ENCODE results near the gene RIPK3.
"Not testable (repeated sequence)": the region's sequence is repeated elsewhere in the genome, so short reads cannot be mapped to it uniquely, and the experiment has no call there.

RIPK3 gene

DNA sequence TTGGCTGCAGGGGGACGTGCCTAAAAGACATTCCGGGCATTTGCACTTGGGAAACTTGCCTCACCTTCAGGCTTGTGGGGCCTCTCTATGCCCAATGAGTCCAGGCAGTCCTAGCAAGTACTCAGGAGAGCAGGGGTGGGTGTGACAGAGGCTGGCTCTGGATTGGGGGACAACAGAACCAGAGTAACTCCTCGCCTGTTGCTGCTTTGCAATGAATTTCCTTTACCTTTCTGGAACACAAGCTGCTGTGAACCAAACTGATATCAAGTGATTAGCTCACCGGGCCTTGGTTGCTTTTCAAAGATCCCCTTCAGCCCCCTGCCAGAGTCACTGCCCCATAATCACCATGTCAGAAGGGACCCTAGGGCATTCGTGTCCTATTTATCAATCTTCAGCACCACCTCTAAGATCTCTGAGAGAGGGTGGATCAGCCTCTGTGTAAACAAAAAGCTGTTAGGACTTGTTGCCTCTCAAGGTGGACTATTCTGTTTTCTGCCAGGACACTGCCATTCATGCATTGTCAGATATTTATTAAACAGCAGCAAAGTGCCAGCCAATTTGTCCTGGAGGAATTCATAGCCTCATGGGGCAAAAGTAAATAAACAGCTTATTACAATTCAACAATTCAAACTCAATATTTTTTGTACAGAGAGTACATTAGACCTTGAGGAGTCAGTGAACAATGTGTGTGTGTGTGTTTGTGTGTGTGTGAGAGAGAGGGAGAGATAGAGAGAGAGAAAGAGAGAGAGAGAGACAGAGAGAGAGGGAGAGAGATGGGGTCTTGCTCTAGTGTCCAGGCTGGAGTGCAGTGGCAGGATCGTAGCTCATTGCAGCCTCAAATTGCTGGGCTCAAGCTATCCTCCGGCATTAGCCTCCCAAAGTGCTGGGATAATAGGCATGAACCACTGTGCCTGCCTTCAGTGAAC, 39.5 kb upstream of the RIPK3 start:
- Histone ChIP-seq H3K4me3 (ENCODE audit: low read length) (no peak overlapping the region), H3K9ac (ENCODE audit: low read depth, low read length) (no peak overlapping the region), H3K27me3 (ENCODE audit: control insufficient read depth, insufficient read depth, low read length) (peaks cover 4% of the 10 kb centered on the region), H3K4me2 (ENCODE audit: low read length) (no peak overlapping the region), H3K4me1 (ENCODE audit: control insufficient read depth, insufficient read depth, low read length) (no peaks in the 10 kb centered on the region), H3K36me3 (ENCODE audit: insufficient read depth, low read length) (peaks cover 28% of the 10 kb centered on the region), H3K9me3 (replicated peaks; ENCODE audit: low read length) (no peaks in the 10 kb centered on the region)

DNA sequence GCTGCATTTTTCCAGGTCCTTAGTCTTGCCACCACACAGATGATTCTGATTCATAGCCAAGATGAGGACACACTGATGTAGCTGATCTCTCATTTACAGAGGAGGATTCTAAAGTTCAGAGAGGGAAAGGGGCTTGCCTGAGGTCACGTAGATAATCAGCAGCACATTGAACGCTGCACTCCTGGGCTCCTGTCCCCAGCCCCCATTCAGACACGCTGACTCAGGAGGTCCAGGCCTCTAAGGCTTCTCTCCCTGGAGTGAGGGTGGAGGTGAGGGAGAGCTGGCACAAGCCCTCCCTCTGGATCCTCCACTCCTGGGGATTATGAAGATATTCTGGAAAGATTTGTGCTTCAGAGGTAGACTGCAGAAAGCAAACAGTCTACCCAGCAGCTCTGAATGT, 38.5 kb upstream of the RIPK3 start:
- Histone ChIP-seq H3K4me1 (ENCODE audit: control insufficient read depth, insufficient read depth, low read length) (no peaks in the 10 kb centered on the region), H3K9ac (ENCODE audit: low read depth, low read length) (no peak overlapping the region), H3K27me3 (ENCODE audit: control insufficient read depth, insufficient read depth, low read length) (no peaks in the 10 kb centered on the region), H3K4me3 (ENCODE audit: low read length) (no peak overlapping the region), H3K9me3 (replicated peaks; ENCODE audit: low read length) (no peaks in the 10 kb centered on the region), H3K36me3 (ENCODE audit: insufficient read depth, low read length) (peaks cover 35% of the 10 kb centered on the region), H3K4me2 (ENCODE audit: low read length) (no peak overlapping the region)

DNA sequence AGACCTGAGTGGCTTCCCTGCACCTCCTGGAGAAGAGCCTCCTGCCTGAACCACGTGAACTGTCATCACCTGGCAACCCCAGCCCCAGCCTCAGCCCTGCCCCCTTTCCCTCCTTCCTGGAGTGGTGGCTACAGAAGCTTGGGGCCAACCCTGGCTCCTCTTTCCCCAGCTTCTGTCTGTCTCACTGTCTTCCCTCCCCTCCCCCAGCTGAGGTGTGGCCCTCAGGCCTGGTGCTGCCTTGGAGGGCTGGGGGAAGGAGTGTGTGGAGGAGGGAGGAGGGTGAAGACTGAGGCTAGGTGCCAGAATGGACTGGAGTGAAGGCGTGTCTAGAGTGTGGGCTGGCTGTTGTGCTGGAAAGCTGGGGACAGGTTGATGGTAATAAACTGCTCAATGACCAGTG, 37.9 kb upstream of the RIPK3 start:
- no peaks in the 10 kb centered on the region for H3K4me1 ChIP-seq (ENCODE audit: control insufficient read depth, insufficient read depth, low read length)
- peaks cover 36% of the 10 kb centered on the region for H3K36me3 ChIP-seq (ENCODE audit: insufficient read depth, low read length)
- no peaks in the 10 kb centered on the region for H3K9me3 ChIP-seq (replicated peaks; ENCODE audit: low read length)
- no peak overlapping the region for H3K9ac ChIP-seq (ENCODE audit: low read depth, low read length)
- no peak overlapping the region for H3K4me2 ChIP-seq (ENCODE audit: low read length)
- no peaks in the 10 kb centered on the region for H3K27me3 ChIP-seq (ENCODE audit: control insufficient read depth, insufficient read depth, low read length)
- H3K4me3 ChIP-seq (ENCODE audit: low read length): no peak overlapping the region

GRCh38 chr14:24377126-24377525, 37.3 kb upstream of the RIPK3 start:
- Histone ChIP-seq H3K9ac (ENCODE audit: low read depth, low read length) (no peak overlapping the region), H3K9me3 (replicated peaks; ENCODE audit: low read length) (no peaks in the 10 kb centered on the region), H3K27me3 (ENCODE audit: control insufficient read depth, insufficient read depth, low read length) (no peaks in the 10 kb centered on the region), H3K4me1 (ENCODE audit: control insufficient read depth, insufficient read depth, low read length) (no peaks in the 10 kb centered on the region), H3K4me3 (ENCODE audit: low read length) (no peak overlapping the region), H3K36me3 (ENCODE audit: insufficient read depth, low read length) (peaks cover 36% of the 10 kb centered on the region), H3K4me2 (ENCODE audit: low read length) (no peak overlapping the region)

DNA sequence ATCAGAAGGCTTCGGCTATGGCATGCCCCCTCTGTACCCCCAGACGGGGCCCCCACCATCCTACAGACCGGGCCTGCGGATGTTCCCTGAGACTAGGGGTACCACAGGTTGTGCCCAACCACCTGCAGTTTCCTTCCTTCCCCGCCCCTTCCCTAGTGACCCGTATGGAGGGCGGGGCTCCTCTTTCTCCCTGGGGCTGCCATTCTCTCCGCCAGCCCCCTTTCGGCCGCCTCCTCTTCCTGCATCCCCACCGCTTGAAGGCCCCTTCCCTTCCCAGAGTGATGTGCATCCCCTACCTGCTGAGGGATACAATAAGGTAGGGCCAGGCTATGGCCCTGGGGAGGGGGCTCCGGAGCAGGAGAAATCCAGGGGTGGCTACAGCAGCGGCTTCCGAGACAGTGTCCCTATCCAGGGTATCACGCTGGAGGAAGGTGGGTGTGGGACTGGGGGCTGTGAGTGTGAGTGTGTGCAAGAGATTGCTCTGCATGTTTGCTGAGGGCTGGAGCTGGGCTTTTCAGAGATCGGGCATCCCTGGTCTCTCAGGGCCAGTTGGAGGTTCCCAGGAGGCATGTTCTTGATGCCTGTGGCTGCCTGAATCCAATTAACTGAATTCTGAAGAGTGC, 36.8 kb upstream of the RIPK3 start:
- no peaks in the 10 kb centered on the region for H3K27me3 ChIP-seq (ENCODE audit: control insufficient read depth, insufficient read depth, low read length)
- no peak overlapping the region for H3K4me2 ChIP-seq (ENCODE audit: low read length)
- no peaks in the 10 kb centered on the region for H3K9me3 ChIP-seq (replicated peaks; ENCODE audit: low read length)
- H3K9ac ChIP-seq (ENCODE audit: low read depth, low read length): no peak overlapping the region
- peaks cover 36% of the 10 kb centered on the region for H3K36me3 ChIP-seq (ENCODE audit: insufficient read depth, low read length)
- H3K4me3 ChIP-seq (ENCODE audit: low read length): no peak overlapping the region
- no peaks in the 10 kb centered on the region for H3K4me1 ChIP-seq (ENCODE audit: control insufficient read depth, insufficient read depth, low read length)

DNA sequence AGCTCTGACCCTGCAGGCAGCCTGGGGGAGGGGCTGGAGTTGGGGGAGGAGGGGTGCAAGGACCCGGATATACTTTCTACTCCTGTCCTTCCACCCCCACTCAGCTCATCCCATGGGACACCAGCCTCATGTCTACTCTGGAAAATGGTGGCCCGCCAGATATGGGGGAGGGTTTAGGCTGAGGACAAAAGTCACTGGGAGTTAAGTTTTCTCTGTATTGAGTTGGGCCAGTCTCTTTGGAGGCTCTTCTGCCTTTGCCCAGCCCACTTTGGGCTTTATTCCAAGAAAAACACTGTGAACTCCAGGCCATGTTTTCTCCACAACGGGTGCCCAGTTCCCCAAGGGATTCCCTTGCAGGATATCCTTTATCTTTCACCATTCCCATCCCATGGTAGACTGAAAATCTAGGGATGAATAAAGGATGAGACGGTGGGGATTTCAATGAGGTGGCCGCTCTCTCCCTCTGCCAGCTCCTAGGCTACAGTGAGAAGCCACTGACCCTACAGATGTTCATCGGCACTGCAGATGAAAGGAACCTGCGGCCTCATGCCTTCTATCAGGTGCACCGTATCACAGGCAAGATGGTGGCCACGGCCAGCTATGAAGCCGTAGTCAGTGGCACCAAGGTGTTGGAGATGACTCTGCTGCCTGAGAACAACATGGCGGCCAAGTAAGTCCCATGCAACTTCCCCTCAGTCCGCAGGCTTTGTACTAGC, 33.1 kb upstream of the RIPK3 start:
- no peak overlapping the region for H3K9ac ChIP-seq (ENCODE audit: low read depth, low read length)
- H3K4me3 ChIP-seq (ENCODE audit: low read length): no peak overlapping the region
- H3K4me1 ChIP-seq (ENCODE audit: control insufficient read depth, insufficient read depth, low read length): peaks cover 6% of the 10 kb centered on the region
- no peaks in the 10 kb centered on the region for H3K9me3 ChIP-seq (replicated peaks; ENCODE audit: low read length)
- no peak overlapping the region for H3K4me2 ChIP-seq (ENCODE audit: low read length)
- H3K36me3 ChIP-seq (ENCODE audit: insufficient read depth, low read length): peaks cover 31% of the 10 kb centered on the region
- H3K27me3 ChIP-seq (ENCODE audit: control insufficient read depth, insufficient read depth, low read length): no peaks in the 10 kb centered on the region

- Histone ChIP-seq H3K4me2 (ENCODE audit: low read length) (peak overlapping the region; percentile 4), H3K4me1 (ENCODE audit: control insufficient read depth, insufficient read depth, low read length) (peaks cover 17% of the 10 kb centered on the region), H3K36me3 (ENCODE audit: insufficient read depth, low read length) (peaks cover 21% of the 10 kb centered on the region)
- H3K9me3 ChIP-seq (replicated peaks; ENCODE audit: low read length); H3K9ac ChIP-seq (ENCODE audit: low read depth, low read length); H3K27me3 ChIP-seq (ENCODE audit: control insufficient read depth, insufficient read depth, low read length); H3K4me3 ChIP-seq (ENCODE audit: low read length): not testable (repeated sequence)
Observed at GRCh38 chr14:24371605-24372004, 31.8 kb upstream of the RIPK3 start.

DNA sequence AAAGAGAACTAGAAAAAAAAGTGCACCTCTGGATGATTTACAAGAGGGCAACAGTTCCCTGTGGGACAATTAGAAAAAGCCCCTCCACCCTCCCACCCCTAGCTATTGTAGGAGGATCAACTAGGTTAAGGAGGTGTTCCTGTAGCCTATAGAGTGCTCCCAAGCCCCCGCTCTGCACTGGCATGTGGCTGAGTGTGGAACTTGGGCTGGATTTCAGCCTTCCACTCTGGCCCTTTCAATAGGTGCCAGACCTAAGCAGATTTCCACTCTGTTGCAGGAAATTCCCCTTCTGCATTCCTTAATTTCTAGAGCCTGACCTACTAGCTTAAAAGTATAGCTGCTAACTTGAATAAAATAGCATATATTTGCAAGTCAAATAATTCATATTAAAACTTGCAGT, 31.0 kb upstream of the RIPK3 start:
- H3K4me2 ChIP-seq (ENCODE audit: low read length): peak overlapping the region; percentile 9
- H3K27me3 ChIP-seq (ENCODE audit: control insufficient read depth, insufficient read depth, low read length): no peaks in the 10 kb centered on the region
- H3K36me3 ChIP-seq (ENCODE audit: insufficient read depth, low read length): peaks cover 14% of the 10 kb centered on the region
- H3K4me3 ChIP-seq (ENCODE audit: low read length): no peak overlapping the region
- no peaks in the 10 kb centered on the region for H3K9me3 ChIP-seq (replicated peaks; ENCODE audit: low read length)
- H3K4me1 ChIP-seq (ENCODE audit: control insufficient read depth, insufficient read depth, low read length): peaks cover 25% of the 10 kb centered on the region
- no peak overlapping the region for H3K9ac ChIP-seq (ENCODE audit: low read depth, low read length)

GRCh38 chr14:24369907-24370687, 30.3 kb upstream of the RIPK3 start:
- Histone ChIP-seq H3K4me1 (ENCODE audit: control insufficient read depth, insufficient read depth, low read length) (peaks cover 32% of the 10 kb centered on the region), H3K27me3 (ENCODE audit: control insufficient read depth, insufficient read depth, low read length) (no peaks in the 10 kb centered on the region), H3K4me2 (ENCODE audit: low read length) (no peak overlapping the region), H3K9ac (ENCODE audit: low read depth, low read length) (no peak overlapping the region), H3K36me3 (ENCODE audit: insufficient read depth, low read length) (peaks cover 10% of the 10 kb centered on the region), H3K9me3 (replicated peaks; ENCODE audit: low read length) (no peaks in the 10 kb centered on the region), H3K4me3 (ENCODE audit: low read length) (no peak overlapping the region)

GRCh38 chr14:24369463-24369862, 29.7 kb upstream of the RIPK3 start:
- H3K9ac ChIP-seq (ENCODE audit: low read depth, low read length): peak overlapping the region; percentile 94
- H3K36me3 ChIP-seq (ENCODE audit: insufficient read depth, low read length): peaks cover 8% of the 10 kb centered on the region
- H3K4me1 ChIP-seq (ENCODE audit: control insufficient read depth, insufficient read depth, low read length): peaks cover 36% of the 10 kb centered on the region
- H3K27me3 ChIP-seq (ENCODE audit: control insufficient read depth, insufficient read depth, low read length): no peaks in the 10 kb centered on the region
- H3K4me3 ChIP-seq (ENCODE audit: low read length): peak overlapping the region; percentile 85
- no peaks in the 10 kb centered on the region for H3K9me3 ChIP-seq (replicated peaks; ENCODE audit: low read length)
- peak overlapping the region; percentile 90 for H3K4me2 ChIP-seq (ENCODE audit: low read length)
